OCI-LY1 (cell line): Measurements from ENCODE around the gene ALDOB.

Source experiments
- H2AFZ ChIP-seq: fragments of 200-600 bp; sonication (generic), shearing (Covaris generic); 2 replicates; pipeline ENCODE4 v1.6.0; 2014; ENCODE audit warnings: antibody characterized with exemption, mild to moderate bottlenecking, low read length
- H3F3A ChIP-seq: fragments of 200-600 bp; sonication (generic), shearing (Covaris generic); 2 replicates; pipeline ENCODE4 v1.6.0; 2014; ENCODE audit warnings: mild to moderate bottlenecking, antibody characterized with exemption, low read length, moderate library complexity; ENCODE audit not compliant: insufficient read depth
- H3K27ac ChIP-seq: fragments of 200-600 bp; sonication (generic); 2 replicates; pipeline ENCODE4 v1.5.1; 2014; ENCODE audit warnings: low read length, mixed run types, mild to moderate bottlenecking, low read depth; ENCODE audit not compliant: poor library complexity, severe bottlenecking
- H3K27me3 ChIP-seq: fragments of 200-600 bp; sonication (generic); 2 replicates; pipeline ENCODE4 v1.6.0; 2014; ENCODE audit warnings: antibody characterized with exemption, mild to moderate bottlenecking, low read length, moderate library complexity; ENCODE audit not compliant: insufficient read depth
- H3K36me3 ChIP-seq: fragments of 200-600 bp; sonication (generic); 2 replicates; pipeline ENCODE4 v1.6.1; 2014; ENCODE audit warnings: mild to moderate bottlenecking, antibody characterized with exemption, low read length, moderate library complexity, mixed read lengths; ENCODE audit not compliant: insufficient read depth
- H3K4me1 ChIP-seq: fragments of 200-600 bp; sonication (generic); 2 replicates; pipeline ENCODE4 v1.5.1; 2014; ENCODE audit warnings: mild to moderate bottlenecking, low read length, moderate library complexity; ENCODE audit not compliant: insufficient read depth, severe bottlenecking
- H3K4me2 ChIP-seq: fragments of 200-600 bp; sonication (generic), shearing (Covaris generic); 2 replicates; pipeline ENCODE4 v1.6.1; 2014; ENCODE audit warnings: low read length
- H3K4me3 ChIP-seq: fragments of 200-600 bp; sonication (generic); 2 replicates; pipeline ENCODE4 v1.5.1; 2014; ENCODE audit warnings: low read length, low read depth, mild to moderate bottlenecking, mixed read lengths; ENCODE audit not compliant: poor library complexity, severe bottlenecking
- H3K79me2 ChIP-seq: fragments of 200-600 bp; shearing (Covaris generic); 2 replicates; pipeline ENCODE4 v1.6.1; 2016; ENCODE audit warnings: mixed run types, low read length, mixed read lengths; ENCODE audit not compliant: insufficient read depth
- H3K9ac ChIP-seq: fragments of 200-600 bp; sonication (generic), shearing (Covaris generic); 2 replicates; pipeline ENCODE4 v1.6.1; 2014; ENCODE audit warnings: mild to moderate bottlenecking, low read length, mixed read lengths
- H3K9me2 ChIP-seq: fragments of 200-600 bp; sonication (generic), shearing (Covaris generic); 2 replicates; pipeline ENCODE4 v1.6.1; 2014; ENCODE audit warnings: low read depth, mild to moderate bottlenecking, low read length, mixed read lengths
- H3K9me3 ChIP-seq: fragments of 200-600 bp; shearing (Covaris generic); 2 replicates; pipeline ENCODE4 v1.6.1; 2014; ENCODE audit warnings: low read length, mixed read lengths
- H4K20me1 ChIP-seq: fragments of 200-600 bp; sonication (generic), shearing (Covaris generic); 2 replicates; pipeline ENCODE4 v1.6.0; 2016; ENCODE audit warnings: mild to moderate bottlenecking, low read length; ENCODE audit not compliant: insufficient read depth
- EZH2 ChIP-seq: fragments of 200-600 bp; sonication (generic), shearing (Covaris generic); IDR thresholded peaks from 2 replicates; pipeline ENCODE4 v1.8.0; 2017; ENCODE audit warnings: borderline replicate concordance, mixed run types, mild to moderate bottlenecking, antibody characterized with exemption, low read length, moderate library complexity, mixed read lengths
- TF ChIP-seq, protein P1 (sequence below): fragments of 200-600 bp; sonication (generic), shearing (Covaris generic); IDR thresholded peaks from 2 replicates; pipeline ENCODE4 v1.5.1; 2017; ENCODE audit warnings: mild to moderate bottlenecking, antibody characterized with exemption, low read length, moderate library complexity, mixed read lengths

ALDOB gene

GRCh38 chr9:101435601-101436079, at the start of gene ALDOB:
ALDOB (minus strand) TSS chr9:101435774; CDS start chr9:101430887, 4,887 bp downstream.
- no peaks in the 10 kb centered on the region for H3K36me3 ChIP-seq
- no peak within 1 kb of the TSS for H3K9ac ChIP-seq
- TF ChIP-seq EZH2 = no peak
- TF ChIP-seq, protein P1, sequence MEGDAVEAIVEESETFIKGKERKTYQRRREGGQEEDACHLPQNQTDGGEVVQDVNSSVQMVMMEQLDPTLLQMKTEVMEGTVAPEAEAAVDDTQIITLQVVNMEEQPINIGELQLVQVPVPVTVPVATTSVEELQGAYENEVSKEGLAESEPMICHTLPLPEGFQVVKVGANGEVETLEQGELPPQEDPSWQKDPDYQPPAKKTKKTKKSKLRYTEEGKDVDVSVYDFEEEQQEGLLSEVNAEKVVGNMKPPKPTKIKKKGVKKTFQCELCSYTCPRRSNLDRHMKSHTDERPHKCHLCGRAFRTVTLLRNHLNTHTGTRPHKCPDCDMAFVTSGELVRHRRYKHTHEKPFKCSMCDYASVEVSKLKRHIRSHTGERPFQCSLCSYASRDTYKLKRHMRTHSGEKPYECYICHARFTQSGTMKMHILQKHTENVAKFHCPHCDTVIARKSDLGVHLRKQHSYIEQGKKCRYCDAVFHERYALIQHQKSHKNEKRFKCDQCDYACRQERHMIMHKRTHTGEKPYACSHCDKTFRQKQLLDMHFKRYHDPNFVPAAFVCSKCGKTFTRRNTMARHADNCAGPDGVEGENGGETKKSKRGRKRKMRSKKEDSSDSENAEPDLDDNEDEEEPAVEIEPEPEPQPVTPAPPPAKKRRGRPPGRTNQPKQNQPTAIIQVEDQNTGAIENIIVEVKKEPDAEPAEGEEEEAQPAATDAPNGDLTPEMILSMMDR = no peak
- H3K79me2 ChIP-seq = no peaks in the 10 kb centered on the region
- H3K27me3 ChIP-seq = no peaks in the 10 kb centered on the region
- H3K9me2 ChIP-seq = no peaks in the 10 kb centered on the region
- no peak within 1 kb of the TSS for H3K4me3 ChIP-seq
- H3K4me2 ChIP-seq = no peak within 1 kb of the TSS
- no peak within 1 kb of the TSS for H3K27ac ChIP-seq
- no peaks in the 10 kb centered on the region for H3K4me1 ChIP-seq
- no peaks in the 10 kb centered on the region for H3F3A ChIP-seq
- H3K9me3 ChIP-seq = no peaks in the 10 kb centered on the region
- H4K20me1 ChIP-seq = no peaks in the 10 kb centered on the region
- H2AFZ ChIP-seq = no peak within 1 kb of the TSS

GRCh38 chr9:101484046-101484445, 48.5 kb upstream of the ALDOB start:
- H3K4me1 ChIP-seq = no peaks in the 10 kb centered on the region
- no peaks in the 10 kb centered on the region for H3K79me2 ChIP-seq
- H2AFZ ChIP-seq = no peak overlapping the region
- no peak for TF ChIP-seq EZH2
- TF ChIP-seq, protein P1 = no peak
- no peak overlapping the region for H3K27ac ChIP-seq
- no peaks in the 10 kb centered on the region for H3K9me2 ChIP-seq
- H3K36me3 ChIP-seq = no peaks in the 10 kb centered on the region
- no peak overlapping the region for H3K9ac ChIP-seq
- no peaks in the 10 kb centered on the region for H3K27me3 ChIP-seq
- no peak overlapping the region for H3K4me3 ChIP-seq
- H3K9me3 ChIP-seq = no peaks in the 10 kb centered on the region
- H4K20me1 ChIP-seq = no peaks in the 10 kb centered on the region
- no peaks in the 10 kb centered on the region for H3F3A ChIP-seq
- no peak overlapping the region for H3K4me2 ChIP-seq

- Histone ChIP-seq H3K4me2 (no peak overlapping the region), H3K9ac (no peak overlapping the region), H3K27me3 (no peaks in the 10 kb centered on the region), H3K4me1 (no peaks in the 10 kb centered on the region), H3K36me3 (no peaks in the 10 kb centered on the region), H3K4me3 (no peak overlapping the region), H2AFZ (no peak overlapping the region), H4K20me1 (no peaks in the 10 kb centered on the region), H3K27ac (no peak overlapping the region), H3K9me2 (no peaks in the 10 kb centered on the region), H3F3A (no peaks in the 10 kb centered on the region), H3K79me2 (no peaks in the 10 kb centered on the region), H3K9me3 (no peaks in the 10 kb centered on the region)
- TF ChIP-seq, protein P1 = no peak
- TF ChIP-seq EZH2 = no peak
Observed at GRCh38 chr9:101481261-101481660, 45.7 kb upstream of the ALDOB start.
